Ureter (tissue), 1 donor: ENCODE results near the gene GPRC5C. TPM values are rescaled to one million over a fixed set of nuclear protein-coding genes. Genes with fewer than 3 reads are reported as not detected.
A peak's percentile ranks its signal among the peaks of the same experiment; 100 is the strongest.

Experiments used
- DNase-seq: peaks from one replicate; pipeline ENCODE4 v3.0.0-alpha.2; 2020; ENCODE audit warnings: low spot score
- total RNA-seq: library from RNA; stranded (reverse); gene quantifications from one replicate; pipeline ENCODE4 v1.2.4, GENCODE V29; 2023
- donor health status: DM: yes; HTN: yes; CAD: no.

GPRC5C gene
- total RNA-seq, 1 donor from 2014 or later: 153 TPM

DNA sequence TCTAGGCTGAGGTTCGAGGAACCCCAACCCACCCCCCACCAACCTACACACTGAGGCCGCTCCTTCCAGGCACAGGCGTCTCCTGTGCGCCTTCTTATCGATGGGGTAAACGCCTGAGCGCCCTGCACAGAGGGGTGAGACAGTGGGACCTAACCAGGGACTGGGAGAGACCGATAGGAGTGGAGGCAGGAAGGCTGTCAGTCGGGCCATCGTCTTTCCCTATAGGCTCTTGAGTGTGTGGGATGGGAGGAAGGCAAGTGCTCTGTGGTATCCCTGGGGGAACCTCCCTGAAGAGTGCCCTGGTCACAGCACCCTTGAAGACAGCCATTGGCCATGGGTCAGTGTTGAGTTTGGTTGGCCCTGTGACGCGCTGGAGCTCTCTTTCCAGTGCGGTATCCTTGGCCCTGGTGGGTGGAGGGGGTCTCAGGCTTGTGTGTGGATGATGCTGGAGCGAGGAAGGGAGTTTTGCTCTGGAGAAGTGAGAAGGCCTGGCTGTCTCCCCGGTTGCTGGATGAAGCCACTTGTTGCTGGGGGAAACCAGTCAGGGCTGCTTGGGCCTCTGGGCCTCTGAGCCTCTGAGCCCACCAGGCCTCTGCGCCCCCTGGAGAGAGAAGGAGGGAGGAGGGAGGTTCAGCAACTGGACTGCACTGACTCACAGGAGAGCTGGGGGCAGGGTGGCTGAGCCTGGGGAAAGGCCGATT lies 1.7 kb downstream of the GPRC5C start:
- no peak for DNase-seq

GRCh38 chr17:74435775-74436359 lies 4.0 kb downstream of the GPRC5C start:
- no peak for DNase-seq

- DNase-seq: no peak
These were observed 5.8 kb downstream of the GPRC5C start for GRCh38 chr17:74437702-74438101.

DNA sequence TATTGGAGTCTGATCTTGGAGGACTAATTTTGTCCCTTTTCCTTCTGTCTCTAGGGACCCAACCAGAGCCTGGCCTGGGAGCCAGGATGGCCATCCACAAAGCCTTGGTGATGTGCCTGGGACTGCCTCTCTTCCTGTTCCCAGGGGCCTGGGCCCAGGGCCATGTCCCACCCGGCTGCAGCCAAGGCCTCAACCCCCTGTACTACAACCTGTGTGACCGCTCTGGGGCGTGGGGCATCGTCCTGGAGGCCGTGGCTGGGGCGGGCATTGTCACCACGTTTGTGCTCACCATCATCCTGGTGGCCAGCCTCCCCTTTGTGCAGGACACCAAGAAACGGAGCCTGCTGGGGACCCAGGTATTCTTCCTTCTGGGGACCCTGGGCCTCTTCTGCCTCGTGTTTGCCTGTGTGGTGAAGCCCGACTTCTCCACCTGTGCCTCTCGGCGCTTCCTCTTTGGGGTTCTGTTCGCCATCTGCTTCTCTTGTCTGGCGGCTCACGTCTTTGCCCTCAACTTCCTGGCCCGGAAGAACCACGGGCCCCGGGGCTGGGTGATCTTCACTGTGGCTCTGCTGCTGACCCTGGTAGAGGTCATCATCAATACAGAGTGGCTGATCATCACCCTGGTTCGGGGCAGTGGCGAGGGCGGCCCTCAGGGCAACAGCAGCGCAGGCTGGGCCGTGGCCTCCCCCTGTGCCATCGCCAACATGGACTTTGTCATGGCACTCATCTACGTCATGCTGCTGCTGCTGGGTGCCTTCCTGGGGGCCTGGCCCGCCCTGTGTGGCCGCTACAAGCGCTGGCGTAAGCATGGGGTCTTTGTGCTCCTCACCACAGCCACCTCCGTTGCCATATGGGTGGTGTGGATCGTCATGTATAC lies 8.0 kb downstream of the GPRC5C start:
- DNase-seq: no peak

- DNase-seq: no peak
These were observed 9.6 kb downstream of the GPRC5C start for GRCh38 chr17:74441537-74441936.

DNA sequence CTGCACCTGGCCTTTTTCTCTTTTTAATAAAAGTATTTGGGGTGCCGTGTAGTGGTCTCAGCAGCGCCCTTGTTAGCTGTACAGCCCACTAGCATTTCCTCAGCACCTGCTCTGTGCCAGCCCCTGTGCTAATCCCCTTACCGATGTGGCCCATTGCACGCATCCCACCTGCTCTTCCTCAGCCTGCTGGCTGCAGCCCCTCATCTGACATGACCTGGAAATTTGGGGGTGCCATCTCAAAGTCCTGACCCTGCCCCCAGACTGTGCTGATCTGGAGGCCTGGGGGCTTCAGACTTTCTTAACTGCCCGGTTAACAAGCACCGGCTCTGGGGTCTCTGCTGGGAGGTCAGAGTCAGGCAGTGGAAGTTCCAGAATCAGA lies 10.4 kb downstream of the GPRC5C start:
- DNase-seq: no peak

GRCh38 chr17:74442670-74443515 lies 11.0 kb downstream of the GPRC5C start:
- DNase-seq: peak; percentile 90

DNA sequence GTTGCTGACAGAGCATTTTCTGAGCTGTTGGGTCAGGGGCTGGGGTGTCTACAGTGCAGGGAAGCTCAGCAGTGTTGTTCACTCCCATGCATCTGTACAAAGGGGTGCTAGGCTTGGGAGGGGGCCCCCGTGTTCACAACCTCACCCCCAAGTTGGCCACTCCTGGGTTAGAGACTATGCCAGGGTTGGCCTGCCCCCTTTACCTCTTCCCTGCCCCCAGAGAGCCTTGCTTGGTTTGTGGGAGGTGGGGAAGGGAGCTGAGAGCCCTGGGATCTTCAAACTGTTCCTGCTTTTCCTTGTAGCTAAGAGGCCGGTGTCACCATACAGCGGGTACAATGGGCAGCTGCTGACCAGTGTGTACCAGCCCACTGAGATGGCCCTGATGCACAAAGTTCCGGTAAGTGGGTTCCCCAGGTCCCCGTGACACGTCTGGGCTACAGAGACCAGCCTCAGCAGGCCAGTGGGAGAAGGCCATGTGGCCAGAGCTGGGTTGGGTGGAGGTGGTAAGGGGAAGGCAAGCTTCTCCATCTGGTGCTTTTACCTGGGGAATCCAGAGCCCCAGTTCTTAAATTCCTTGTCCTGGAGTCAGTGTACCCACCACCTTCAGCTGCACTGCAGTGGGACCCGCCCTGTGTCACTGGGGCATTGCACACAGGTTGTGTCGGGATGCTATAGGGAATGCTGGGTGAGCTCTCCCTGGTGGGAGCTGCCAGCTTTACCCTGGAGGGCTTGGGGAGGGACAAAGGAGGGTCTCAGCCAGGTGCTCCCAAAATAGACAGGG lies 11.8 kb downstream of the GPRC5C start:
- no peak for DNase-seq

GRCh38 chr17:74444406-74444805 lies 12.5 kb downstream of the GPRC5C start:
- DNase-seq: no peak

- DNase-seq: no peak
These were observed 13.3 kb downstream of the GPRC5C start for GRCh38 chr17:74445158-74445557.

- DNase-seq: no peak
These were observed 14.9 kb downstream of the GPRC5C start for GRCh38 chr17:74446551-74447500.

DNA sequence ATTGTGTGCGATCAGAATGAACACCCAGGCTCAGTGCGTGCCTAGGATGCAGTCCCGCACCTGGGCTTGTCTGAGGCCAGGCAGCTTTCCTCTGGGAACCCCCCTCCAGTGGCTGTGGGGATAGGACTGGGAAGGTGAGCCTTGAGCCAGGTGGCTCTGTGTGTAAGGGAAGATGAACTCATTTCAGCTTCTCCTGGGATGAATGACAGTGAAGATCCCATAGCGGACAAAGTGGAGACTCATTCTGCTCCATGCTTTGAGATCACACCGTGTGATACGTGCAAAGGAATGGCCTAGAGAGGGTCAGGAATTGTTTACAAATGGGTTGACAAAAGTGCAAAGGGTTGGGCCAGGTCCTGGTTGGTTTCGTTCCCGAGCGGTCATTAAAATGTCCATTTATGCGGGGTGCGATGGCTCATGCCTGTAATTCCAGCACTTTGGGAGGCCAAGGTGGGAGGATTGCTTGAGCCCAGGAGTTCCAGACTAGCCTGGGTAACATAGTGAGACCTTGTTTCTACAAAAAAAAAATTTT lies 15.8 kb downstream of the GPRC5C start:
- no peak for DNase-seq

DNA sequence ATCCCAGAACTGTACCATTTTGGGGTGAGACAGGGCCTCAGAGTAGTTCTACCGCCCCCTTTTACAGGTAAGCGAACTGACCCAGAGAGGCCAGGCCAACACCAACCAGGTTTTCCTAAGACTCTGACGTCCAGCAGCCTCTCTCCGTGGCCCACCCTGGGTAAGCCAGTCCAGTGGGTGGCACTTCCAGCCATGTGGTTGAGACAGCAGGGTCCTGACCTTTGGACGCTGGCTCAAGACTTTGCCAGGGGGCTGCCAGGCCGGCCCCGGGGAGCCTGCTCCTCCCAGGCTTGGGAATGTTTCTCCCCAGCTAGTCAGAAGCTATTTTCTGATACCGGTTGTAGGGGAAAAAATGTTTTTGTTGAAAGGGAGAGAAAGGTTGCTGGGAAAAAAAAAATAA lies 16.9 kb downstream of the GPRC5C start:
- no peak for DNase-seq

GRCh38 chr17:74449306-74449705 lies 17.4 kb downstream of the GPRC5C start:
- DNase-seq: no peak

GRCh38 chr17:74449773-74450172 lies 17.9 kb downstream of the GPRC5C start:
- no peak for DNase-seq

DNA sequence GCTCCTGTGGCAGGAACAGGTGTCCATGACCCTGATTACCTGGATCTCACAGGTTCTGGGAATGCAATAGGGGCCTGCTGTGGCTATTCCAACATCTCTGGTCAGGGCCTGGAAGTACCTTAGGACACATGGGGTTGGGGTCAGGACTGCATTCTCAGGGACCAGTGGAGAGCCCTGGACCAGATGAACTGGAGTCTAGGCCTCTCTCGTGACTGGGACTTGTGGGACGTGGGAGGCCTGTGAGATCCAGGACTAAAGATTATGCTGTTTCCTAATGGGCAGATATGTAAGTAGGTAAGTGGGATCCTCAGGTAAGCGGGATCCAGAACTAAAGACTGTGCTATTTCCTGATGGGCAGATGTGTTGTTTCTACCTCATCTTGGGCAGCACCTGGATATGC lies 18.3 kb downstream of the GPRC5C start:
- no peak for DNase-seq

GRCh38 chr17:74450925-74451403 lies 19.1 kb downstream of the GPRC5C start:
- no peak for DNase-seq

DNA sequence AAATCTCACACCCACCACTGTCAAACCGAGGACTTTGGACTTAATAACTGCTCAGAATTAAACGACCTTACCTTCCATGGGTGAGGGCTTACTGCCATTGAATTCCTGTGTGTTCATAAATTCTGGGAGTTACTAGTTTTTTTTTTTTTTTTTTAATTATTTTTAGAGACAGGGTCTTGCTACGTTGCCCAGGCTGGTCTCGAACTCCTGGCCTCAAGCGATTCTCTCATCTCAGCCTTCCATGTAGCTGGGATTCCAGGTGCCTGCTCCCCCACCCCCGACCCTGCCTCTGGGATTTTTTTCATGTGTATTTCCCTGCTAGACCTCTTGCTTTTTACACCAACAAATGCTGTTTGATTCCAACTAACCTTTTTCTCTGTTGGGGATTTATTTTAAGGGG lies 19.7 kb downstream of the GPRC5C start:
- DNase-seq: no peak

- no peak for DNase-seq
These were observed 20.3 kb downstream of the GPRC5C start for GRCh38 chr17:74452033-74452840.
